ENCODE data around the gene NFKBIL1.

Gene NFKBIL1

DNA sequence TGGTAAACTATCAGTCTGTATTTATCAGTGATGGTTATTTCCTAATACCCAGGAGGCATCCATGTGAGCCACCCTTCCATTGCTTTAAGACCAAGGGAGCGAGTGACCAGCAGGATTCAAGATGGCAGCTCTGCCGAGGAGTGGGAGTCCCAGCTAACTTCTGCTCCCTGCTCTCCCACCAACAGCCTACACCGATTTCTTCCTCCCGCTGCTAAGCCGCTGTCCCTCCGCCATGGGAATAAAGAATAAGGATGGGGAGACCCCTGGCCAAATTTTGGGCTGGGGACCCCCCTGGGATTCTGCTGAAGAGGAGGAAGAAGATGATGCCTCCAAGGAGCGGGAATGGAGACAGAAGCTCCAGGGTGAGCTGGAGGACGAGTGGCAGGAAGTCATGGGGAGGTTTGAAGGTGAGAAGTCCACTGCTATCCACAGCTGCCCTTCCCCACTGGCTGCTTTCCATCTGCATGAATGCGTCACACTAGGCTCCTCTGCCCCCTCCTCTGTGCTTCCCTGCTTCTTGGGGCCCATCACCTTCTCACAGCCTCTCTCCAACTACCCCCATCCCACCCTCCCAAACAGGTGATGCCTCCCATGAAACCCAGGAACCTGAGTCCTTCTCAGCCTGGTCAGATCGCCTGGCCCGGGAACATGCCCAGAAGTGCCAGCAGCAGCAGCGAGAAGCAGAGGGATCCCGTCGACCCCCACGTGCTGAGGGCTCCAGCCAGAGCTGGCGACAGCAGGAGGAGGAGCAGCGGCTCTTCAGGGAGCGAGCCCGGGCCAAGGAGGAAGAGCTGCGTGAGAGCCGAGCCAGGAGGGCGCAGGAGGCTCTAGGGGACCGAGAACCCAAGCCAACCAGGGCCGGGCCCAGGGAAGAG, 10.3 kb downstream of the NFKBIL1 start:
- ChIA-PET CTCF (interaction anchor here (0.9 to 54.8 kb wide), 4 partner anchors 11 to 273 kb away, joined by 3 to 2725 read pairs (median 31); partner anchors contain the start of genes ATP6V1G2, LST1, LTA and LTB), POLR2A (interaction anchor here (0.6 to 5.5 kb wide), 4 partner anchors 9 to 656 kb away, joined by 4 to 94 read pairs (median 6); partner anchors contain the start of genes NCR3 and TNF)
- DNase-seq (ENCODE audit: extremely low spot score) = no peak
- TF ChIP-seq, protein P1, sequence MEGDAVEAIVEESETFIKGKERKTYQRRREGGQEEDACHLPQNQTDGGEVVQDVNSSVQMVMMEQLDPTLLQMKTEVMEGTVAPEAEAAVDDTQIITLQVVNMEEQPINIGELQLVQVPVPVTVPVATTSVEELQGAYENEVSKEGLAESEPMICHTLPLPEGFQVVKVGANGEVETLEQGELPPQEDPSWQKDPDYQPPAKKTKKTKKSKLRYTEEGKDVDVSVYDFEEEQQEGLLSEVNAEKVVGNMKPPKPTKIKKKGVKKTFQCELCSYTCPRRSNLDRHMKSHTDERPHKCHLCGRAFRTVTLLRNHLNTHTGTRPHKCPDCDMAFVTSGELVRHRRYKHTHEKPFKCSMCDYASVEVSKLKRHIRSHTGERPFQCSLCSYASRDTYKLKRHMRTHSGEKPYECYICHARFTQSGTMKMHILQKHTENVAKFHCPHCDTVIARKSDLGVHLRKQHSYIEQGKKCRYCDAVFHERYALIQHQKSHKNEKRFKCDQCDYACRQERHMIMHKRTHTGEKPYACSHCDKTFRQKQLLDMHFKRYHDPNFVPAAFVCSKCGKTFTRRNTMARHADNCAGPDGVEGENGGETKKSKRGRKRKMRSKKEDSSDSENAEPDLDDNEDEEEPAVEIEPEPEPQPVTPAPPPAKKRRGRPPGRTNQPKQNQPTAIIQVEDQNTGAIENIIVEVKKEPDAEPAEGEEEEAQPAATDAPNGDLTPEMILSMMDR (IDR thresholded peaks at IDR 0.05; ENCODE audit: control extremely low read depth, extremely low read depth, low read depth, missing control alignments) = no peak

DNA sequence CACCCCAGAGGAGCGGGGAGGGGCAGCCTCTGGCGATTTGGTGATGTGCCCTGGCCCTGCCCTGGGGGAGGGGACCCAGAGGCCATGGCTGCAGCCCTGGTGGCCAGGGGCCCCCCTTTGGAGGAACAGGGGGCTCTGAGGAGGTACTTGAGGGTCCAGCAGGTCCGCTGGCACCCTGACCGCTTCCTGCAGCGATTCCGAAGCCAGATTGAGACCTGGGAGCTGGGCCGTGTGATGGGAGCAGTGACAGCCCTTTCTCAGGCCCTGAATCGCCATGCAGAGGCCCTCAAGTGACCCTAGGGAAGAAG, 10.9 kb downstream of the NFKBIL1 start:
- TF ChIP-seq, protein P1 (IDR thresholded peaks at IDR 0.05; ENCODE audit: control extremely low read depth, extremely low read depth, low read depth, missing control alignments) = no peak
- CTCF ChIA-PET = interaction anchor here (1.2 to 54.8 kb wide), 4 partner anchors 8 to 34 kb away, joined by 7 to 2725 read pairs (median 31); partner anchors contain the start of genes ATP6V1G2, LST1, LTA and LTB
- DNase-seq (ENCODE audit: extremely low spot score) = no peak
- POLR2A ChIA-PET = interaction anchor here (1.2 to 5.5 kb wide), 3 partner anchors 11 to 35 kb away, joined by 4 to 94 read pairs (median 6); partner anchors contain the start of genes NCR3, NFKBIL1 and TNF

DNA sequence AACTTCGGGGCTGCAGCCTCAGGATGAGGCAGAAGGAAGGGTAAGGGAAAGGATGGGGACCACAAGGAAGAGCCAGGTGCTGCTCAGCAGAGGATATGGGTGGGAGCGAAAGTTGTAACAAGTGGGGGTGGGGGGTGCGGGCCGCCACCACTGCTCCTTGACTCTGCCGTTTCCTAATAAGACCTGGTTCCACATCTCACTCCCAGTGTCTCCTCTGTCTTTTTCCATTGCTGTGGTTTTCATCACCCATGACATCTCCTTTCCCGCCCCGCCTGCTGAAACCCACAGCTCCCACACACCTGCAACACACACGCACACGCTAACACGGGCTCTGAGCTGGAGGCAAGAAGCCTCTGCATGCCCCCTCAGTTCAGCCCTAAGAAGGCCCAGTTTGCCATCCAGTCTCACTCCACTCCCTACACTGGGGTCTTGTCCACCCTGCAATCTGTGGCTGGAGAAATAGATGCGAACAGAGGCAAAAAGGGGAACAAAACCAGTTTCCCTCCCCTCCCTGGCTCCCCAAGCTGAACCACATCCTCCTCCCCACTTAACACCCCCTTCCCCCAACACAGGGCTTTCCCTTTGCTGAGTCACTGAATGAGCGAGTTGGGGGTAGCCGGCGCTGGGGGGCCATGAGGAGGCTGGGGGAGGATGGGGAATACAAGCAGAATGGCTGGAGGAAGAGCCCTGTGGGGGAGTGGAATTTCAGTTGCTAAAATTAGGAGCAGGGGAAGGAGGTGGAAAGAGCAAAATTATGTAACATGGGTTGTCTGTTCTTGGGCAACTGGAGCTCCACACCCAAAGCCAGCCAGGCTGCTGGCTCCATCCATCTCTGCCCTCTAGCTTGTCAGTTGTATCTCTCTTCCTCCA, 11.5 kb downstream of the NFKBIL1 start:
- TF ChIP-seq, protein P1 (IDR thresholded peaks at IDR 0.05; ENCODE audit: control extremely low read depth, extremely low read depth, low read depth, missing control alignments) = no peak
- ChIA-PET CTCF (interaction anchor here (1.2 to 54.8 kb wide), 6 partner anchors 7 to 62 kb away, joined by 4 to 2725 read pairs (median 18); partner anchors contain the start of genes ATP6V1G2, LST1, LTA and LTB), POLR2A (interaction anchor here (0.8 to 5.5 kb wide), 7 partner anchors 9 to 34 kb away, joined by 3 to 94 read pairs (median 6); partner anchors contain the start of genes DDX39B, NCR3, NFKBIL1 and TNF)
- peak; percentile 80 for DNase-seq (ENCODE audit: extremely low spot score)

DNA sequence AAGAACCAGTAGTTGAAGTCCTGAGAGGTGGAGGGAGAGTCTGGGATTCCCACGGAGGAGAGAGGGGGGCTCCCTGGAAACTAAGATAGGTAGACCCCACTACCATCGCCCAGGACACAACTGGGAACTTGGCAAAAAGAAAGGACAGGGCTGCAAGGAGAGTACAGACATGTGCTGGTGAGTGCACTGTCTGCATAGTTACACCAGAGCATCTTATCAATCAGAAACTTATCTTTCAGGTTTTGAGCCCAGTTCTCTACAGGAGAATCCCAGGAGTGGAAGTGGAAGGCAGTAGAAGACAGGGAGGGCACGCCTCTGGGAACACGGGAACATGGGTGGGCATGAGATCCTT, 12.2 kb downstream of the NFKBIL1 start:
- POLR2A ChIA-PET = interaction anchor here (1.1 to 5.5 kb wide), 5 partner anchors 9 to 18 kb away, joined by 4 to 94 read pairs (median 6); partner anchors contain the start of genes DDX39B, NFKBIL1 and TNF
- TF ChIP-seq, protein P1 (IDR thresholded peaks at IDR 0.05; ENCODE audit: control extremely low read depth, extremely low read depth, low read depth, missing control alignments) = no peak
- CTCF ChIA-PET = interaction anchor here (1.2 to 54.8 kb wide), 6 partner anchors 8 to 63 kb away, joined by 4 to 2725 read pairs (median 18); partner anchors contain the start of genes ATP6V1G2, LST1, LTA and LTB
- DNase-seq (ENCODE audit: extremely low spot score) = no peak

DNA sequence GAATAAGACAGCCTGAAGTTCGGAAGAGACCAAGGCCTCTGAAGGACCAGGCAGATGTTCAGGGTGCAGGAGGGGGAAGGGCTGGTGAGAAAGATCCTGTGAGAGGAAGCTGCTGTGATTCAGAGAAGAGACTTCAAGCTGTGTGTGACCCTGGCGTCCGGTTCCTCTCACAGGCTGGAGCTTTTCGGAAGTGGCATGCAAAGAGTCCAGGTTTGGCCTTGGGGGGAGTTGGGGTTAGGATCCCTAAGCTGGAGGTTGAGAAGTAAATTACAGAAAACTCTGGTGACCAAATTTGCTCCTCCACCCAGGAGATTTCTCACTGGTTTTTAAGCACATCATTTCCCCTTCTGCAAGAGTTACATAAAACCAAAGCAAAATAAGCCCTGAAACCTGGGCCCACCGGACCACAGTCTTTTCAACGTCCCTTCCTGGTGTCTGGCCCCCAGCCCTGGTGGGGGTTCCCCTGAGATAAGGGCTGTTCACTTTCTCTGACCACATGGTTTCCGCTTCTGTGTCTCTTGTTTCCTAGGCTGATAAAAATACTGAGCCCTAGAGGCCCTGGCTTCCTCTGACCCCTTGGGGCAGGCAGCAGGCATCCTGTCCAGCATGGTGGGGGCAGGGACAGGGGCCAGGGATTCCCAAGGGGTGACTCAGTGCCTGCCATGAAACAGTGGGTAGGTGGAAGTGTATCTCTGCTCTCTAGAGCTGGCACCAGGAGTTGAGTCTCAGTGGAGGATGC, 12.7 kb downstream of the NFKBIL1 start:
- peak; percentile 74 for DNase-seq (ENCODE audit: extremely low spot score)
- ChIA-PET POLR2A (interaction anchor here (0.7 to 5.5 kb wide), 4 partner anchors 9 to 19 kb away, joined by 3 to 94 read pairs (median 8); partner anchors contain the start of genes DDX39B and TNF), CTCF (interaction anchor here (1.1 to 54.8 kb wide), 6 partner anchors 9 to 63 kb away, joined by 3 to 2725 read pairs (median 18); partner anchors contain the start of genes ATP6V1G2, LST1, LTA and LTB)
- TF ChIP-seq, protein P1 (IDR thresholded peaks at IDR 0.05; ENCODE audit: control extremely low read depth, extremely low read depth, low read depth, missing control alignments) = no peak

Data from GM10248 (cell line).